Testis (tissue), 2 donors: Measurements from ENCODE around the gene LCP2.

Source experiments
- CTCF ChIP-seq, 3 experiments: fragments of 450-650 bp in 2 of 3; fragments of 200-600 bp in 1 of 3; sonication (generic) in 1 of 3; IDR thresholded peaks; one replicate each; pipeline ENCODE4 v1.5.1; 2016 to 2019; ENCODE audit warnings: antibody characterized with exemption in 3 of 3, mild to moderate bottlenecking in 2 of 3, moderate library complexity in 1 of 3
- POLR2A ChIP-seq: fragments of 450-650 bp; IDR thresholded peaks from one replicate; pipeline ENCODE4 v1.6.1; 2017; ENCODE audit warnings: antibody characterized with exemption, mild to moderate bottlenecking, moderate library complexity

GRCh38 chr5:170273968-170274710 lies 23.4 kb downstream of the LCP2 start:
- TF ChIP-seq CTCF (IDR thresholded peaks at IDR 0.05) (no peak), POLR2A (no peak)
